HepG2 (cell line): ENCODE measurements around the gene ZNF749. TPM values are rescaled to one million over a fixed set of nuclear protein-coding genes. Genes with fewer than 3 reads are reported as not detected.

Source experiments
- FOXK2 ChIP-seq: fragments of 450-650 bp; IDR thresholded peaks from 2 replicates; pipeline ENCODE4 v1.6.1; 2016
- HDAC1 ChIP-seq: sonication (generic); formaldehyde crosslinking; IDR thresholded peaks from 2 replicates; pipeline ENCODE4 v1.5.1; 2020; ENCODE audit warnings: mild to moderate bottlenecking, missing genetic modification reagents
- KAT8 ChIP-seq: IDR thresholded peaks from 2 replicates; pipeline ENCODE4 v1.6.1; 2016; ENCODE audit warnings: missing genetic modification reagents, missing compliant biosample characterization
- KMT2A ChIP-seq: sonication (generic); formaldehyde crosslinking; IDR thresholded peaks from 2 replicates; pipeline ENCODE4 v1.4.0; 2020; ENCODE audit warnings: missing genetic modification reagents
- SIN3B ChIP-seq: fragments of 150-350 bp; IDR thresholded peaks from 2 replicates; pipeline ENCODE4 v1.6.1; 2014; ENCODE audit warnings: low read length
- THAP11 ChIP-seq: IDR thresholded peaks from 2 replicates; pipeline ENCODE4 v1.6.1; 2016; ENCODE audit warnings: missing biosample characterization, missing genetic modification reagents
- ZBTB38 ChIP-seq: sonication (generic); formaldehyde crosslinking; IDR thresholded peaks from 2 replicates; pipeline ENCODE4 v1.5.1; 2020; ENCODE audit warnings: mild to moderate bottlenecking, missing genetic modification reagents
- ZFP82 ChIP-seq: sonication (generic); formaldehyde crosslinking; IDR thresholded peaks from 2 replicates; pipeline ENCODE4 v1.5.1; 2020; ENCODE audit warnings: mild to moderate bottlenecking, missing genetic modification reagents, borderline replicate concordance
- ZMYM2 ChIP-seq: sonication (generic); formaldehyde crosslinking; IDR thresholded peaks from 2 replicates; pipeline ENCODE4 v1.8.0; 2022; ENCODE audit warnings: mild to moderate bottlenecking, missing genetic modification reagents
- ZNF234 ChIP-seq: sonication (generic); formaldehyde crosslinking; conservative IDR thresholded peaks from 2 replicates; pipeline ENCODE4 v1.5.1; 2020; ENCODE audit warnings: mild to moderate bottlenecking, missing genetic modification reagents
- ZNF260 ChIP-seq: sonication (generic); formaldehyde crosslinking; IDR thresholded peaks from 2 replicates; pipeline ENCODE4 v1.4.0; 2020; ENCODE audit warnings: missing genetic modification reagents, low read depth, mild to moderate bottlenecking, borderline replicate concordance
- ZNF3 ChIP-seq: IDR thresholded peaks from 2 replicates; pipeline ENCODE4 v1.7.0; 2017; ENCODE audit warnings: inconsistent platforms
- ZNF350 ChIP-seq: sonication (generic); formaldehyde crosslinking; IDR thresholded peaks from 2 replicates; pipeline ENCODE4 v1.4.0; 2020; ENCODE audit warnings: mild to moderate bottlenecking, low read depth, missing genetic modification reagents, borderline replicate concordance
- ZNF792 ChIP-seq: IDR thresholded peaks from 2 replicates; pipeline ENCODE4 v1.6.1; 2016
- polyA plus RNA-seq, 8 experiments: library from polyadenylated mRNA; depleted of rRNA in 3 of 8; stranded (reverse) in 7 of 8; unstranded in 1 of 8; fragments of >200 nt; fragmentation: Illumina TruSeq in 4 of 8; extraction: Trizol in 4 of 8; gene quantifications; 2 replicates each; pipeline versions ENCODE4 v1.2.1 to v1.2.3, GENCODE V29; 2011 to 2016; ENCODE audit warnings: low read depth in 4 of 8, missing spikeins in 1 of 8, mixed read lengths in 1 of 8; ENCODE audit not compliant: insufficient read depth in 1 of 8
- total RNA-seq, 5 experiments: library from RNA; depleted of rRNA; stranded (reverse); fragments of >200 nt; fragmentation: Illumina TruSeq; extraction: Trizol; gene quantifications; 2 replicates each; pipeline ENCODE4 v1.2.3, GENCODE V29; 2016; ENCODE audit warnings: low read depth in 1 of 5
- TF ChIP-seq, protein P1 (sequence below): sonication (generic); formaldehyde crosslinking; IDR thresholded peaks from 2 replicates; pipeline ENCODE4 v1.4.0; 2020; ENCODE audit warnings: mild to moderate bottlenecking, missing genetic modification reagents
- TF ChIP-seq, protein P2 (sequence below): IDR thresholded peaks from 2 replicates; pipeline ENCODE4 v1.6.1; 2016; ENCODE audit warnings: control low read depth
- TF ChIP-seq, protein P3 (sequence below): sonication (generic); formaldehyde crosslinking; IDR thresholded peaks from 2 replicates; pipeline ENCODE4 v1.4.0; 2020; ENCODE audit warnings: missing genetic modification reagents, low read depth, mild to moderate bottlenecking, borderline replicate concordance
- TF ChIP-seq, protein P4 (sequence below): IDR thresholded peaks from 2 replicates; pipeline ENCODE4 v1.6.1; 2016; ENCODE audit warnings: missing biosample characterization, missing genetic modification reagents, low read depth

Gene ZNF749
- total and polyA plus RNA-seq, 2 of the 13 experiments (the other 11 are each of a cell fraction or from before 2014, with no cell fraction given), result 18.9 to 21.0 TPM

DNA sequence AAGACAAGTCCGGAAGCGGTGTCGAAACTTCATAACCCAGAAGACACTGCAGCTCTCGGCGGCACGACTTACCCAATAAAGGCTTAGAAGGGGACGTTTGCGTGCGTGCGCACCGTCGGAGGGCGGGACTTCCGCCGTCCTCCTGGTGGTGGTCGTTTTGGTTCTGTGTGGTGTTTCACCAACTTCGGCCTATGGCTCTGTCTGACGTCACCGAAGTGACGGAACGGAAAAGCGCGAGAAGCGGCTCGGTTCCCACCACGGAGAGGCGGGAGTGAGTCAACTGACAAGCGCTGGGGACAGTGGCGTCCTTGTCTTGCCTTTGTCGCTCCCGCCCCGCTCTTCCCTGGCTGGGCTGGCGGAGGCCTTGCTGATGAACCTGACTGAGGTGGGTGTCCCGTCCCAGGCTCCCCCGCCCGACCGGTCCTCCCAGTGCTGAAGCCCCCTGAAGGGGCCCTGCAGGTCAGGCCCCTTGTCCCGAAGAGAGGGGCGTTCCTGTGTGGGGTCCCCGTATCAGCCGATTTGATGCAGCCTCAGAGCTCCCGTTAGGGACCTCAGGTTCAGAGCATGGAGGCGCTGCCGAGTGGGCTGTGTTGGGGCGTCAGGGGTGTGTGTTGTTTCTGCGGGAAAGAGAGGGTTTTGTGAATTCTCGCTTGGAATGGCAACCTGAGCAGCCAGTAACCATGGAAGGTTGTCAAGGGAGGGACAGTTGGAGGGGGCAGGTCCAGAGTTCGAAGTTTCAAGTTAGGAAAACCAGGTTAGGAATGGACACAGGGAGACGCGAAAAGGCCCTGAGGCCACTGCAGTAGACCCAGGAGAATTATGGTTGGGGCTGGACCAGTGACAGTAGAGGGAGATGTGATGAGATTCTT lies 45.2 kb upstream of the ZNF749 start, which contains the start of gene ZNF548 (continued):
- TF ChIP-seq, protein P1, sequence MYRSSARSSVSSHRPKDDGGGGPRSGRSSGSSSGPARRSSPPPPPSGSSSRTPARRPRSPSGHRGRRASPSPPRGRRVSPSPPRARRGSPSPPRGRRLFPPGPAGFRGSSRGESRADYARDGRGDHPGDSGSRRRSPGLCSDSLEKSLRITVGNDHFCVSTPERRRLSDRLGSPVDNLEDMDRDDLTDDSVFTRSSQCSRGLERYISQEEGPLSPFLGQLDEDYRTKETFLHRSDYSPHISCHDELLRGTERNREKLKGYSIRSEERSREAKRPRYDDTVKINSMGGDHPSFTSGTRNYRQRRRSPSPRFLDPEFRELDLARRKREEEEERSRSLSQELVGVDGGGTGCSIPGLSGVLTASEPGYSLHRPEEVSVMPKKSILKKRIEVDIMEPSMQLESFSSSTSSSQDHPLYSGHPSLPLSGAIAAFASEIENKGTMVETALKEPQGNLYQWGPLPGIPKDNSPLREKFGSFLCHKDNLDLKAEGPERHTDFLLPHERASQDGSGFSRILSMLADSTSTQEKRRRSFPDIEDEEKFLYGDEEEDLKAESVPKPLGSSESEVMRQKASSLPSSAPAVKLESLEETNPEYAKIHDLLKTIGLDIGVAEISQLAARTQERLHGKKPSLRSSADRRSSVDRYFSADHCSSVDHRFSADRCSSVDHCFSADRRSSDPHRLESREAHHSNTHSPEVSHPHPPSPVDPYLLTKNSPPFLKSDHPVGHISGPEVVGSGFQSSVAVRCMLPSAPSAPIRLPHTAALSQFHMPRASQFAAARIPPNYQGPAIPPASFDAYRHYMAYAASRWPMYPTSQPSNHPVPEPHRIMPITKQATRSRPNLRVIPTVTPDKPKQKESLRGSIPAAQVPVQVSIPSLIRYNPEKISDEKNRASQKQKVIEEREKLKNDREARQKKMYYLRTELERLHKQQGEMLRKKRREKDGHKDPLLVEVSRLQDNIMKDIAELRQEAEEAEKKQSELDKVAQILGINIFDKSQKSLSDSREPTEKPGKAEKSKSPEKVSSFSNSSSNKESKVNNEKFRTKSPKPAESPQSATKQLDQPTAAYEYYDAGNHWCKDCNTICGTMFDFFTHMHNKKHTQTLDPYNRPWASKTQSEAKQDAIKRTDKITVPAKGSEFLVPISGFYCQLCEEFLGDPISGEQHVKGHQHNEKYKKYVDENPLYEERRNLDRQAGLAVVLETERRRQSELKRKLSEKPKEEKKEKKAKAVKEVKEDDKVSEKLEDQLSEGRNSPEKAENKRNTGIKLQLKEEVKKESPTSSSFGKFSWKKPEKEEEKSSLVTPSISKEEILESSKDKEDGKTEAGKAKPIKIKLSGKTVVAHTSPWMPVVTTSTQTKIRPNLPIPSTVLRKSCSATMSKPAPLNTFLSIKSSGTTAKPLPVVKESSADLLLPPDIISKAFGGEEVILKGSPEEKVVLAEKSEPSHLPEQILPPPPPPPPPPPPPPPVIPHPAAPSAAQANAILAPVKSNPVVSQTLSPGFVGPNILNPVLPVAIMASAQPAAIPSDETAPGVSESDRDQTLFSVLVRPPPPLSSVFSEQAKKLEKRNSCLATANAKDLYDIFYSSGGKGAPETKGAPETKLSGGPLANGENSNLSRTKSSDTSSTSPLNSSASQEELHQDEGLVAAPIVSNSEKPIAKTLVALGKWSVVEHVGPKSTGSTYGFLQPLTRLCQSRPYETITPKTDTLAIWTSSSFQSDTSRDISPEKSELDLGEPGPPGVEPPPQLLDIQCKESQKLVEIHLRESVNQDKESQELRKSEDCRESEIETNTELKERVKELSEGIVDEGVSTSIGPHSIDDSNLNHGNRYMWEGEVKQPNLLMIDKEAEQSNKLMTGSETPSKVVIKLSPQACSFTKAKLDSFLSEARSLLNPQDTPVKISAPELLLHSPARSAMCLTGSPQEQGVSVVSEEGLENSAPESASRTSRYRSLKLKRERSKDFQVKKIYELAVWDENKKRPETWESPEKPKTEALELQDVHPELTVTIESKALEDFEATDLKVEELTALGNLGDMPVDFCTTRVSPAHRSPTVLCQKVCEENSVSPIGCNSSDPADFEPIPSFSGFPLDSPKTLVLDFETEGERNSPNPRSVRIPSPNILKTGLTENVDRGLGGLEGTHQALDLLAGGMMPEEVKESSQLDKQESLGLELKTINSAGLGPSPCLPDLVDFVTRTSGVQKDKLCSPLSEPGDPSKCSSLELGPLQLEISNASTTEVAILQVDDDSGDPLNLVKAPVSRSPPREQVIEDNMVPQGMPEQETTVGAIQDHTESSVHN (CRISPR knock-in tag), result no peak
- peak; percentile 99 for TF ChIP-seq THAP11
- TF ChIP-seq ZNF792 (CRISPR knock-in tag), result no peak
- 0 out of 2 replicates have a peak, but pooled peaks have one; percentile 24 for TF ChIP-seq ZNF234 (CRISPR knock-in tag)
- TF ChIP-seq ZMYM2 (CRISPR knock-in tag), result peak; percentile 74
- no peak; the same call in 1 of the 2 replicates for TF ChIP-seq ZNF3 (CRISPR knock-in tag)
- TF ChIP-seq ZNF350 (CRISPR knock-in tag), result peak; percentile 87; the same call in 1 of the 2 replicates
- no peak for TF ChIP-seq SIN3B
- TF ChIP-seq, protein P2, sequence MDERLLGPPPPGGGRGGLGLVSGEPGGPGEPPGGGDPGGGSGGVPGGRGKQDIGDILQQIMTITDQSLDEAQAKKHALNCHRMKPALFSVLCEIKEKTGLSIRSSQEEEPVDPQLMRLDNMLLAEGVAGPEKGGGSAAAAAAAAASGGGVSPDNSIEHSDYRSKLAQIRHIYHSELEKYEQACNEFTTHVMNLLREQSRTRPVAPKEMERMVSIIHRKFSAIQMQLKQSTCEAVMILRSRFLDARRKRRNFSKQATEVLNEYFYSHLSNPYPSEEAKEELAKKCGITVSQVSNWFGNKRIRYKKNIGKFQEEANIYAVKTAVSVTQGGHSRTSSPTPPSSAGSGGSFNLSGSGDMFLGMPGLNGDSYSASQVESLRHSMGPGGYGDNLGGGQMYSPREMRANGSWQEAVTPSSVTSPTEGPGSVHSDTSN (CRISPR knock-in tag), result 0 out of 2 replicates have a peak, but pooled peaks have one; percentile 20
- peak; percentile 65; the same call in 1 of the 2 replicates for TF ChIP-seq FOXK2
- TF ChIP-seq, protein P3, sequence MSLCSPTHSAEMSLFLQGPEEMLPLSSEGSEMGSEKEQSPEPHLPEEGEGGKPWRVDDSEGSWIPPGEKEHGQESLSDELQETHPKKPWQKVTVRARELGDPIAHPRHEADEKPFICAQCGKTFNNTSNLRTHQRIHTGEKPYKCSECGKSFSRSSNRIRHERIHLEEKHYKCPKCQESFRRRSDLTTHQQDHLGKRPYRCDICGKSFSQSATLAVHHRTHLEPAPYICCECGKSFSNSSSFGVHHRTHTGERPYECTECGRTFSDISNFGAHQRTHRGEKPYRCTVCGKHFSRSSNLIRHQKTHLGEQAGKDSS, result no peak; the same call in 1 of the 2 replicates
- peak; percentile 97 for TF ChIP-seq KAT8 (CRISPR knock-in tag)
- TF ChIP-seq ZNF260, result no peak
- TF ChIP-seq KMT2A (CRISPR knock-in tag), result no peak; the same call in 1 of the 2 replicates
- TF ChIP-seq HDAC1, result peak; percentile 63
- TF ChIP-seq, protein P4, sequence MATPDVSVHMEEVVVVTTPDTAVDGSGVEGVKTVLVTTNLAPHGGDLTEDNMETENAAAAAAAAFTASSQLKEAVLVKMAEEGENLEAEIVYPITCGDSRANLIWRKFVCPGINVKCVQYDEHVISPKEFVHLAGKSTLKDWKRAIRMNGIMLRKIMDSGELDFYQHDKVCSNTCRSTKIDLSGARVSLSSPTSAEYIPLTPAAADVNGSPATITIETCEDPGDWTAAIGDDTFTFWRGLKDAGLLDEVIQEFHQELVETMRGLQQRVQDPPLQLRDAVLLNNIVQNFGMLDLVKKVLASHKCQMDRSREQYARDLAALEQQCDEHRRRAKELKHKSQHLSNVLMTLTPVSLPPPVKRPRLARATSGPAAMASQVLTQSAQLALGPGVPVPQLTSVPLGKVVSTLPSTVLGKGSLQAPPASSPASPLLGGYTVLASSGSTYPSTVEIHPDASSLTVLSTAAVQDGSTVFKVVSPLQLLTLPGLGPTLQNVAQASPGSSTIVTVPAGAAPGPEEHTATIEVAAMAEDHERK (CRISPR knock-in tag), result peak; percentile 99
- no peak; the same call in 1 of the 2 replicates for TF ChIP-seq ZBTB38
- TF ChIP-seq ZFP82 (CRISPR knock-in tag), result no peak
